CD8-positive, alpha-beta memory T cell (primary cell): ENCODE measurements around the gene USP35. TPM values are rescaled to one million over a fixed set of nuclear protein-coding genes. Genes with fewer than 3 reads are reported as not detected.

ENCODE experiments used
- CTCF ChIA-PET: fragments of 350-600 bp; sonication (Branson Sonifier 250); formaldehyde crosslinking; loops from one replicate; lab custom pipeline; 2021; ENCODE audit warnings: antibody characterized with exemption; lab: Charles Lee
- POLR2A ChIA-PET: fragments of 350-600 bp; sonication (Branson Sonifier 250); formaldehyde crosslinking; loops from one replicate; lab custom pipeline; 2021; ENCODE audit warnings: antibody characterized with exemption; lab: Charles Lee
- DNase-seq, 5 donors: peaks; one replicate each; pipeline versions ENCODE4 v3.0.0 to v3.0.0-alpha.2; 2020 to 2022; ENCODE audit warnings: mixed read lengths in 1 of 5
- H3K27ac ChIP-seq: one replicate; pipeline ENCODE4 v1.7.0; 2013; ENCODE audit warnings: low read depth, mild to moderate bottlenecking, low read length, moderate library complexity
- H3K27me3 ChIP-seq: 2 replicates; pipeline ENCODE4 v1.7.0; 2013; ENCODE audit warnings: low read length, mild to moderate bottlenecking; ENCODE audit not compliant: insufficient read depth, poor library complexity, severe bottlenecking
- H3K36me3 ChIP-seq: 2 replicates; pipeline ENCODE4 v1.7.0; 2013; ENCODE audit warnings: mild to moderate bottlenecking, low read length, moderate library complexity; ENCODE audit not compliant: insufficient read depth
- H3K4me1 ChIP-seq: 2 replicates; pipeline ENCODE4 v1.7.0; 2013; ENCODE audit warnings: mild to moderate bottlenecking, low read length, moderate library complexity; ENCODE audit not compliant: insufficient read depth
- H3K4me3 ChIP-seq: 2 replicates; pipeline ENCODE4 v1.7.0; 2013; ENCODE audit warnings: mild to moderate bottlenecking, low read length
- H3K9me3 ChIP-seq: 2 replicates; pipeline ENCODE4 v1.7.0; 2013; ENCODE audit warnings: mild to moderate bottlenecking, low read length
- H3K27ac Mint-ChIP-seq, 8 donors: one replicate each; pipeline ENCODE4 v1.8.0; 2020 to 2021; ENCODE audit warnings: mixed read lengths in 8 of 8, mild to moderate bottlenecking in 6 of 8, inconsistent platforms in 3 of 8, moderate library complexity in 3 of 8
- H3K27me3 Mint-ChIP-seq, 2 donors: one replicate each; pipeline ENCODE4 v1.8.0; 2020 to 2021; ENCODE audit warnings: mixed read lengths in 2 of 2, mild to moderate bottlenecking in 1 of 2, moderate library complexity in 1 of 2
- H3K36me3 Mint-ChIP-seq, 3 donors: one replicate each; pipeline ENCODE4 v1.8.0; 2020 to 2021; ENCODE audit warnings: mixed read lengths in 3 of 3, inconsistent platforms in 1 of 3, mild to moderate bottlenecking in 1 of 3
- H3K4me1 Mint-ChIP-seq, 3 donors: one replicate each; pipeline ENCODE4 v1.8.0; 2020 to 2021; ENCODE audit warnings: mixed read lengths in 3 of 3, inconsistent platforms in 1 of 3, mild to moderate bottlenecking in 1 of 3
- H3K4me3 Mint-ChIP-seq, 7 donors: one replicate each; pipeline ENCODE4 v1.8.0; 2020 to 2021; ENCODE audit warnings: mixed read lengths in 7 of 7, mild to moderate bottlenecking in 6 of 7, moderate library complexity in 4 of 7, inconsistent platforms in 2 of 7
- H3K9me3 Mint-ChIP-seq, 5 donors: one replicate each; pipeline ENCODE4 v1.8.0; 2020 to 2022; ENCODE audit warnings: mixed read lengths in 5 of 5, mild to moderate bottlenecking in 3 of 5, moderate library complexity in 2 of 5, inconsistent platforms in 1 of 5
- polyA plus RNA-seq: library from polyadenylated mRNA; unstranded; fragments of 300-500 nt; fragmentation: Illumina TruSeq; gene quantifications from one replicate; pipeline ENCODE4 v1.2.3, GENCODE V29; 2021
- total RNA-seq, 2 experiments: library from RNA; stranded (reverse); gene quantifications; one replicate each; pipeline ENCODE4 v1.2.3, GENCODE V29; 2021

Gene USP35
- total and polyA plus RNA-seq, 3 experiments from 2014 or later = 1.1 to 4.4 (median 4.4) TPM

DNA sequence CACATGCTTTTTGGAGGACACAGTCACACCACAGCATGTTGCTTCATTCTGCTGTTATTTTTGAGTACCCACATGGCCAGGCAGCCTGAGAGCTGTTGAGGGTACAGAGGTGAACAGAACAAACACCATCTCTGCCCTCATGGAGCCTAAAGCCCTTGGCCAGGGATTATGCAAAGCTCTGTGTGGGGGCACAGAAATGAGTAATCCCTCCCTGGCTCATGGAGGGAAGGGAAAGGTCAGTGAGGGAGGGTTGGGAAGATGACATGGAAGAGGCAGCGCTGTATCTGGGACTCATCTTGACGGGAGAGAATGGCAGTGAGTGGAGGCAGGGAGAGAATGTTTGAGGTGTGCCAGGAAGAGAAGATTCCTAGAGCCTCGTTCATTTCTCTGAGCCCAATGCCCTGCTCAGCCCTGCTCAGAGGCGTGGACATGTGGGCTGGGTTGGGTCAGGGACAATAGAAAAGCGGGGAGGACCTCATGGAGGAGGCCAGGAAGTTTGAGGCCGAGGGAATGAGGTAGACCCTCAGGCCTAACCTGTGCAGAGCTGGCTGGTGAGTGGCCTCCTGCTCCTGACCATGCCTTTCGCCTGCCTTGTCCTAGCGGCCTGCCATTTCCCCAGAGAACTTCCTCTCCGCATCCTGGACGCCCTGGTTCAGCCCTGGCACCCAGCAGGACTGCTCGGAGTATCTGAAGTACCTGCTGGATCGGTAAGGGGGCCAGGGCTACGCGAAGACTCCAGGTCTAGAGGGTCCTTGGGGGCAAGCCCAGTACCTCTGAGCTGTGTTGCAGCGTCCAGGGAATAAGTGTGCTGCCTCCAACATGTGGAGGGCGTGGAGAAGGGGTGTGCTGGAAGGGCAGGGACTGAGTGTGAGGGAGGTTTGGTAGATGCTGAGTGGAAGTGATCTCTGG, 19.8 kb downstream of the USP35 start:
- Mint-ChIP-seq H3K9me3 (no peaks in the 10 kb centered on the region), H3K36me3 (peaks cover 18 to 52% (median 22%) of the 10 kb centered on the region in 3 donors), H3K27me3 (no peaks in the 10 kb centered on the region), H3K4me3 (no peak overlapping the region), H3K27ac (peak overlapping the region in 4 of 8 donors; percentile 17 to 66 (median 32)), H3K4me1 (peaks cover 7 to 30% (median 29%) of the 10 kb centered on the region in 3 donors)
- DNase-seq = peak in 1 of 5 donors; percentile 18
- POLR2A ChIA-PET = no interaction called here
- no peak overlapping the region for H3K4me3 ChIP-seq
- H3K4me1 ChIP-seq = peaks cover 12% of the 10 kb centered on the region
- no peaks in the 10 kb centered on the region for H3K27me3 ChIP-seq
- H3K27ac ChIP-seq = no peak overlapping the region
- no peaks in the 10 kb centered on the region for H3K36me3 ChIP-seq
- no peaks in the 10 kb centered on the region for H3K9me3 ChIP-seq
- CTCF ChIA-PET = interaction anchor here (1.2 kb wide), 1 partner anchor 20 kb away, joined by 3 read pairs; no protein-coding TSS in a partner anchor

DNA sequence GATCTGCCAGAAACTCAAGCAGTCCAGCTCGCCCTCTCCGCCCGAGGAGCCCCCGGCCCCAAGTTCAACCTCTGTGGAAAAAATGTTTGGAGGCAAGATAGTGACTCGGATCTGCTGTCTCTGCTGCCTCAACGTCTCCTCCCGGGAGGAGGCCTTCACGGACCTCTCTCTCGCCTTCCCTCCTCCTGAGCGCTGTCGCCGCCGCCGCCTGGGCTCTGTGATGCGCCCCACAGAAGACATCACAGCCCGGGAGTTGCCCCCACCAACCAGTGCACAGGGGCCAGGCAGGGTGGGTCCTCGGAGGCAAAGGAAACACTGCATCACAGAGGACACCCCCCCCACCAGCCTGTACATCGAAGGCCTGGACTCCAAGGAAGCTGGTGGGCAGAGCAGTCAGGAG, 20.8 kb downstream of the USP35 start:
- Histone ChIP-seq H3K27me3 (no peaks in the 10 kb centered on the region), H3K4me3 (no peak overlapping the region), H3K36me3 (no peaks in the 10 kb centered on the region), H3K27ac (no peak overlapping the region), H3K9me3 (no peaks in the 10 kb centered on the region), H3K4me1 (peaks cover 6% of the 10 kb centered on the region)
- ChIA-PET CTCF (interaction anchor here (1.2 kb wide), 1 partner anchor 19 kb away, joined by 3 read pairs; no protein-coding TSS in a partner anchor), POLR2A (no interaction called here)
- peaks cover 18 to 58% (median 22%) of the 10 kb centered on the region in 3 donors for H3K36me3 Mint-ChIP-seq
- H3K4me3 Mint-ChIP-seq = no peak overlapping the region
- H3K4me1 Mint-ChIP-seq = peaks cover 6 to 25% (median 24%) of the 10 kb centered on the region in 3 donors
- no peak overlapping the region for H3K27ac Mint-ChIP-seq
- no peaks in the 10 kb centered on the region for H3K9me3 Mint-ChIP-seq
- peak in 1 of 5 donors; percentile 31 for DNase-seq
- H3K27me3 Mint-ChIP-seq = no peaks in the 10 kb centered on the region

DNA sequence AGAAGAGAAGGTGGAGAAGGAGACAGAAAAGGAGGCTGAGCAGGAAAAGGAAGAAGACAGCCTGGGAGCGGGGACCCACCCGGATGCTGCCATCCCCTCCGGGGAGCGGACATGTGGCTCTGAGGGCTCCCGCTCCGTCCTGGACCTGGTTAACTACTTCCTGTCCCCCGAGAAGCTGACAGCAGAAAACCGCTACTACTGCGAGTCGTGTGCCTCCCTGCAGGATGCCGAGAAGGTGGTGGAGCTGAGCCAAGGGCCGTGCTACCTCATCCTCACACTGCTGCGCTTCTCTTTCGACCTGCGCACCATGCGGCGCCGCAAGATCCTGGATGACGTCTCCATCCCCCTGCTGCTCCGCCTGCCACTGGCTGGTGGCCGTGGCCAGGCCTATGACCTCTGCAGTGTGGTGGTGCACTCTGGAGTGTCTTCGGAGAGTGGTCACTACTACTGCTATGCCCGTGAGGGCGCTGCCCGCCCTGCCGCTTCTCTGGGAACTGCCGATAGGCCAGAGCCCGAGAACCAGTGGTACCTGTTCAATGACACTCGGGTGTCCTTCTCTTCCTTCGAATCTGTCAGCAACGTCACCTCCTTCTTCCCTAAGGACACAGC, 21.4 kb downstream of the USP35 start:
- no peaks in the 10 kb centered on the region for H3K27me3 Mint-ChIP-seq
- ChIA-PET CTCF (interaction anchor here (1.2 kb wide), 1 partner anchor 18 kb away, joined by 3 read pairs; no protein-coding TSS in a partner anchor), POLR2A (no interaction called here)
- Histone ChIP-seq H3K4me3 (no peak overlapping the region), H3K9me3 (no peaks in the 10 kb centered on the region), H3K4me1 (peaks cover 2% of the 10 kb centered on the region), H3K27me3 (no peaks in the 10 kb centered on the region), H3K27ac (no peak overlapping the region), H3K36me3 (no peaks in the 10 kb centered on the region)
- H3K36me3 Mint-ChIP-seq = peaks cover 18 to 63% (median 23%) of the 10 kb centered on the region in 3 donors
- H3K27ac Mint-ChIP-seq = peak overlapping the region in 2 of 8 donors; percentile 66 to 72
- H3K4me3 Mint-ChIP-seq = no peak overlapping the region
- no peaks in the 10 kb centered on the region for H3K9me3 Mint-ChIP-seq
- H3K4me1 Mint-ChIP-seq = peaks cover 2 to 18% (median 18%) of the 10 kb centered on the region in 3 donors
- DNase-seq = peak in 1 of 5 donors; percentile 40

DNA sequence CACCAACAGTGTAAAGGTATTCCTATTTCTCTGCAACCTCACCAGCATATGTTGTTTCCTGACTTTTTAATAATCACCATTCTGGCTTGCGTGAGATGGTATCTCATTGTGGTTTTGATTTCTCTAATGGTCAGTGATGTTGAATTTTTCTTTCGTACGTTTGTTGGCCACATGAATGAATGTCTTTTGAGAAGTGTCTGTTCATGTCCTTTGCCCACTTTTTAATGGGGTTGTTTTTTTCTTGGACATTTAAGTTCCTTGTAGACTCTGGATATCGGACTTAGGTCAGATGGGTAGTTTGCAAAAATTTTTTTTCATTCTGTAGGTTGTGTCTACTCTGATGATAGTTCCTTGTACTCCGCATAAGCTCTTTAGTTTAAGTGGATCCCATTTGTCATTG, 22.8 kb downstream of the USP35 start:
- Mint-ChIP-seq H3K36me3 (peaks cover 18 to 70% (median 25%) of the 10 kb centered on the region in 3 donors), H3K4me1 (peaks cover 2 to 17% (median 17%) of the 10 kb centered on the region in 3 donors), H3K27me3 (no peaks in the 10 kb centered on the region), H3K9me3 (no peaks in the 10 kb centered on the region), H3K27ac (no peak overlapping the region), H3K4me3 (no peak overlapping the region)
- Histone ChIP-seq H3K4me3 (no peak overlapping the region), H3K4me1 (no peaks in the 10 kb centered on the region), H3K9me3 (no peaks in the 10 kb centered on the region), H3K27ac (no peak overlapping the region), H3K36me3 (no peaks in the 10 kb centered on the region), H3K27me3 (no peaks in the 10 kb centered on the region)
- ChIA-PET POLR2A (no interaction called here), CTCF (no interaction called here)
- no peak for DNase-seq

DNA sequence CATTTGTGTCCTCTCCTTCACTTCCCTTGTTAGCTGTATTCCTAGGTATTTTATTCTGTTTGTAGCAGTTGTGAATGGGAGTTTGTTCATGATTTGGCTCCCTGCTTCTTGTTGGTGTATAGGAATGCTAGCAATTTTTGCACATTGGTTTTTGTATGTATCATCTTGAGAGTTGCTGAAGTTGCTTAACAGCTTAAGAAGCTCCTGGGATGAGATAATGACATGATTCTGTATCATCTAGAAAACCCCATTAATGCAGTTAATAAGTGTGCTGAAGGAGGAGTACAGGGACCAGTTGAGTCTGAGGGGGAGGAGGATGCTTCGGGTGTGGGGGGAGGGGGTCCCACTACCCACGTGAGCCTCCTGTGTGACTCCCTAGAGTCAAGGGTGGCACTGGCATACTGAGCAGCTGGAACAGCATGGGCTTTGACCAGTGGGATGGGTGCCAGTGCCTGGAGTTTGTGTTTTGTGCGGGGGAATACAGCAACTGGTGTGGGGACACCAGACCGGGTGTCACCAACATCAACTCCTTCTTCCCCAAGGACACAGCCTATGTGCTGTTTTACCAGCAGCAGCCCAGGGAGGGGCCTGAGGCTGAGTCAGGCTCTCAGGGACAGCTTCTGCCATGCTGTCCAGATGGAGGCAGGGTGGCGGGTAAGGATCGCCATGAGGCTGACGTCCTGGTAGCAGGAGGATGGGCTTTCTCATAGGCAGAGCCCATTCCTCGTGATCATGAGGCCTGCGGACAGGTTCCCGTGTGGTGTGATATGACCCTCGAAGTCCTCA, 24.1 kb downstream of the USP35 start:
- DNase-seq = no peak
- H3K9me3 ChIP-seq = no peaks in the 10 kb centered on the region
- H3K27ac Mint-ChIP-seq = peak overlapping the region in 1 of 8 donors; percentile 62
- no peak overlapping the region for H3K27ac ChIP-seq
- CTCF ChIA-PET = no interaction called here
- peaks cover 18 to 68% (median 25%) of the 10 kb centered on the region in 3 donors for H3K36me3 Mint-ChIP-seq
- POLR2A ChIA-PET = no interaction called here
- no peaks in the 10 kb centered on the region for H3K9me3 Mint-ChIP-seq
- no peaks in the 10 kb centered on the region for H3K36me3 ChIP-seq
- no peak overlapping the region for H3K4me3 ChIP-seq
- H3K4me3 Mint-ChIP-seq = no peak overlapping the region
- no peaks in the 10 kb centered on the region for H3K27me3 ChIP-seq
- peaks cover 2 to 17% (median 17%) of the 10 kb centered on the region in 3 donors for H3K4me1 Mint-ChIP-seq
- no peaks in the 10 kb centered on the region for H3K27me3 Mint-ChIP-seq
- no peaks in the 10 kb centered on the region for H3K4me1 ChIP-seq

DNA sequence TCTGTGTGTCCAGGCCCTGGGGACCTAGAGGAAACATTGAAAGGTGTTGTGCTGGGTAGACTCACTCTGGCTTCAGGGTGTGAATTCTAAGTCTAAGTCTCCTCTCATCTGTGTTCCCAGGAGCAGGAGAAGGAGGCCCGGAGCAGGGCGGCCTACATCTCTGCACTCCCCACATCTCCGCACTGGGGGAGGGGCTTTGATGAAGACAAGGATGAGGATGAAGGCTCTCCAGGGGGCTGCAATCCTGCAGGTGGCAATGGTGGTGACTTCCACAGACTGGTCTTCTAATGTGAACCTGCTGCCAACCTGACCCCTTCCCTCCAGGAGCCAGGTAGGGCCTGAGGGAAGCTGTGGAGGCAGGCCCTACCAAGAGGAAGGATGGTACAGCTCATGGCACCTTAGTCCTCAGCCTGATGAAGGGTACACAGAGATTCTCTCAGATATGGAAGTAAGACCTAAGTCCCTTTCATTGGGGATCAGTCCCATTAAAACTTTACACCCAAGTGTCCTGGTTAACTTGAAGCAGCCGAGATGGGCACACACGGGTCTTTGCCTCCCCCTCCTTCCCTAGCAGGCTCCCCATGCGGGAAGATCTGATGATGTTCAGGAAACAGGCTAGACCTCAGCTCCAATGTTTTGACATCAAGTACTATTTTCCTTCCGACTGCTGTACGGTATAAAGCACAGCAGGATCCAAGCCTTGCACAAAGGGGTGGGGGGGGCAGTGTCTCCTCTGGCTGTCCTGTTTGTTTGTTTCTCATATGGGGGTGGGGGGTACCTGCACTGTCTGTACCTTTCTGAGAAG, 25.0 kb downstream of the USP35 start:
- no peak overlapping the region for H3K27ac Mint-ChIP-seq
- Histone ChIP-seq H3K36me3 (no peaks in the 10 kb centered on the region), H3K4me1 (no peaks in the 10 kb centered on the region), H3K27me3 (no peaks in the 10 kb centered on the region), H3K27ac (no peak overlapping the region), H3K9me3 (no peaks in the 10 kb centered on the region), H3K4me3 (no peak overlapping the region)
- peaks cover 2 to 17% (median 17%) of the 10 kb centered on the region in 3 donors for H3K4me1 Mint-ChIP-seq
- no peaks in the 10 kb centered on the region for H3K27me3 Mint-ChIP-seq
- peaks cover 14 to 67% (median 22%) of the 10 kb centered on the region in 3 donors for H3K36me3 Mint-ChIP-seq
- no peaks in the 10 kb centered on the region for H3K9me3 Mint-ChIP-seq
- POLR2A ChIA-PET = no interaction called here
- no peak for DNase-seq
- no peak overlapping the region for H3K4me3 Mint-ChIP-seq
- CTCF ChIA-PET = no interaction called here
